Measurements from ENCODE around the gene LYZL6. TPM values are rescaled to one million over a fixed set of nuclear protein-coding genes. Genes with fewer than 3 reads are reported as not detected.

Gene LYZL6
- total and polyA plus RNA-seq, 4 donors = not detected

- Histone ChIP-seq H3K36me3 (ENCODE audit: control insufficient read depth in 4 of 4, insufficient read depth in 4 of 4, low read length in 4 of 4) (no peaks in the 10 kb centered on the region), H3K27me3 (ENCODE audit: control insufficient read depth in 3 of 3, insufficient read depth in 3 of 3, low read length in 2 of 3) (no peaks in the 10 kb centered on the region), H3K9me3 (ENCODE audit: control insufficient read depth in 4 of 4, insufficient read depth in 3 of 4, low read length in 3 of 4) (no peaks in the 10 kb centered on the region), H3K4me3 (no peak overlapping the region), H3K4me1 (ENCODE audit: control insufficient read depth in 5 of 5, insufficient read depth in 5 of 5, low read length in 5 of 5) (no peaks in the 10 kb centered on the region), H3K9ac (ENCODE audit: insufficient read depth in 1 of 2, low read length in 2 of 2) (no peak overlapping the region), H3K27ac (ENCODE audit: low read depth in 1 of 2, low read length in 1 of 2) (no peak overlapping the region)
- TF ChIP-seq CTCF (IDR thresholded peaks at IDR 0.05; ENCODE audit: control extremely low read depth, extremely low read depth) = no peak
- WGBS, 2 donors = 70 to 81% methylated on average over 5 of the region's 5 CpGs
- DNase-seq (no peak), ATAC-seq (ENCODE audit: insufficient read depth, low FRiP score) (no peak)
Observed at GRCh38 chr17:35903451-35903850, 40.1 kb downstream of the LYZL6 start.

- WGBS, 2 donors = 81 to 94% methylated on average over 9 of the region's 9 CpGs
- Histone ChIP-seq H3K9ac (ENCODE audit: insufficient read depth in 1 of 2, low read length in 2 of 2) (no peak overlapping the region), H3K4me3 (no peak overlapping the region), H3K27me3 (ENCODE audit: control insufficient read depth in 3 of 3, insufficient read depth in 3 of 3, low read length in 2 of 3) (no peaks in the 10 kb centered on the region), H3K4me1 (ENCODE audit: control insufficient read depth in 5 of 5, insufficient read depth in 5 of 5, low read length in 5 of 5) (no peaks in the 10 kb centered on the region), H3K36me3 (ENCODE audit: control insufficient read depth in 4 of 4, insufficient read depth in 4 of 4, low read length in 4 of 4) (no peaks in the 10 kb centered on the region), H3K27ac (ENCODE audit: low read depth in 1 of 2, low read length in 1 of 2) (no peak overlapping the region), H3K9me3 (ENCODE audit: control insufficient read depth in 4 of 4, insufficient read depth in 3 of 4, low read length in 3 of 4) (no peaks in the 10 kb centered on the region)
- ATAC-seq (ENCODE audit: insufficient read depth, low FRiP score) = no peak
- TF ChIP-seq CTCF (IDR thresholded peaks at IDR 0.05; ENCODE audit: control extremely low read depth, extremely low read depth) = no peak
- no peak for DNase-seq
Observed at GRCh38 chr17:35901631-35902175, 41.8 kb downstream of the LYZL6 start.

- Histone ChIP-seq H3K9ac (ENCODE audit: insufficient read depth in 1 of 2, low read length in 2 of 2) (no peak overlapping the region), H3K4me1 (ENCODE audit: control insufficient read depth in 5 of 5, insufficient read depth in 5 of 5, low read length in 5 of 5) (no peaks in the 10 kb centered on the region), H3K9me3 (ENCODE audit: control insufficient read depth in 4 of 4, insufficient read depth in 3 of 4, low read length in 3 of 4) (no peaks in the 10 kb centered on the region), H3K27me3 (ENCODE audit: control insufficient read depth in 3 of 3, insufficient read depth in 3 of 3, low read length in 2 of 3) (no peaks in the 10 kb centered on the region), H3K27ac (ENCODE audit: low read depth in 1 of 2, low read length in 1 of 2) (no peak overlapping the region), H3K36me3 (ENCODE audit: control insufficient read depth in 4 of 4, insufficient read depth in 4 of 4, low read length in 4 of 4) (no peaks in the 10 kb centered on the region), H3K4me3 (no peak overlapping the region)
- ATAC-seq (ENCODE audit: insufficient read depth, low FRiP score) = no peak
- TF ChIP-seq CTCF (IDR thresholded peaks at IDR 0.05; ENCODE audit: control extremely low read depth, extremely low read depth) = no peak
- WGBS, 2 donors = 70 to 84% methylated on average over 11 of the region's 11 CpGs
- no peak for DNase-seq
Observed at GRCh38 chr17:35900708-35901480, 42.6 kb downstream of the LYZL6 start.

All from lung (tissue), 12 donors.